Esophagus squamous epithelium (tissue), 5 donors: ENCODE results near the gene BRIX1. TPM values are rescaled to one million over a fixed set of nuclear protein-coding genes. Genes with fewer than 3 reads are reported as not detected.

Source experiments
- DNase-seq: peaks from one replicate; lab custom pipeline; 2025; lab: John Stamatoyannopoulos, UW
- H3K27ac ChIP-seq, 4 donors: fragments of 200-600 bp; sonication (generic); one replicate each; pipeline ENCODE4 v1.5.1; 2016 to 2019; ENCODE audit warnings: mild to moderate bottlenecking in 1 of 4
- H3K27me3 ChIP-seq, 4 donors: fragments of 200-600 bp; sonication (generic); 1 replicate in 3 of 4; 2 replicates in 1 of 4; pipeline versions ENCODE4 v1.5.1 to v1.6.0; 2017 to 2021; ENCODE audit warnings: antibody characterized with exemption in 1 of 4
- H3K36me3 ChIP-seq, 3 donors: fragments of 200-600 bp; sonication (generic); one replicate each; pipeline ENCODE4 v1.5.1; 2016 to 2019
- H3K4me1 ChIP-seq, 3 donors: fragments of 200-600 bp; sonication (generic); one replicate each; pipeline ENCODE4 v1.5.1; 2017 to 2019
- H3K4me3 ChIP-seq, 4 donors: fragments of 200-600 bp; sonication (generic); 1 replicate in 3 of 4; 2 replicates in 1 of 4; pipeline ENCODE4 v1.5.1; 2016 to 2019; ENCODE audit warnings: mild to moderate bottlenecking in 2 of 4, moderate library complexity in 1 of 4
- H3K9me3 ChIP-seq, 3 donors: fragments of 200-600 bp; sonication (generic); one replicate each; pipeline ENCODE4 v1.5.1; 2016 to 2019
- POLR2A ChIP-seq, 4 donors: fragments of 450-650 bp; IDR thresholded peaks; one replicate each; pipeline ENCODE4 v1.6.1; 2017; ENCODE audit warnings: antibody characterized with exemption in 4 of 4, mild to moderate bottlenecking in 4 of 4, moderate library complexity in 3 of 4
- WGBS, 2 donors: methylation state at CpG; one replicate each; pipeline ENCODE4 v1.1.5; 2018; 5-methylcytosine and 5-hydroxymethylcytosine counted together
- intact Hi-C: fragments of 100-400 bp; cut with DNase I; formaldehyde crosslinking; loops from one replicate; pipeline ENCODE4 v1.15.0; 2022
- total RNA-seq, 4 donors: library from RNA; depleted of rRNA; stranded (reverse); fragments of >200 nt; gene quantifications; one replicate each; pipeline ENCODE4 v1.1.0, GENCODE V29; 2016
- TF ChIP-seq, protein P1 (sequence below), 6 experiments: fragments of 450-650 bp in 4 of 6; fragments of 200-600 bp in 2 of 6; sonication (generic) in 2 of 6; IDR thresholded peaks; one replicate each; pipeline ENCODE4 v1.5.1; 2016 to 2019; ENCODE audit warnings: antibody characterized with exemption in 6 of 6, mild to moderate bottlenecking in 4 of 6, moderate library complexity in 4 of 6
- donor health status: DM: yes; HTN: yes; CAD: no.

The BRIX1 gene
- total RNA-seq, 4 donors from 2014 or later = 14.5 to 37.6 (median 29.4) TPM

DNA sequence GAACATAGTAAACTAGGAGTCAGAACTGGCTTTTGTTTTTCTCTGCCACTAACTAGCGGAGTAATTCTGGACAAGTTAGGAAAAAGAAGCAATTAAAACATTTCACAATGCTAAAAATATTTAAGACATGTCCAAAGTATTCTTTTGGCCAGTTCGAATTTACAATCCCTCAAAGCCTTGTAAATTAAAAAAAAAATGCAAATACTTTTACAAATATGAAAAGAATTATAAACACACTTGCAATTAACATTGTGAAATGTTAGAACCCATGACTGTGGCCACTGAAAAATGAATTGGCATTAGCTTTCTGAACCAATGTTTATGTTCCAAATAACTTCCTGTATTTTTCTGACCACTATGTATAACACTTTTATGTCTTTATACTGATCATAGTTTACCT is 2.4 kb upstream of the BRIX1 start:
- TF ChIP-seq, protein P1, sequence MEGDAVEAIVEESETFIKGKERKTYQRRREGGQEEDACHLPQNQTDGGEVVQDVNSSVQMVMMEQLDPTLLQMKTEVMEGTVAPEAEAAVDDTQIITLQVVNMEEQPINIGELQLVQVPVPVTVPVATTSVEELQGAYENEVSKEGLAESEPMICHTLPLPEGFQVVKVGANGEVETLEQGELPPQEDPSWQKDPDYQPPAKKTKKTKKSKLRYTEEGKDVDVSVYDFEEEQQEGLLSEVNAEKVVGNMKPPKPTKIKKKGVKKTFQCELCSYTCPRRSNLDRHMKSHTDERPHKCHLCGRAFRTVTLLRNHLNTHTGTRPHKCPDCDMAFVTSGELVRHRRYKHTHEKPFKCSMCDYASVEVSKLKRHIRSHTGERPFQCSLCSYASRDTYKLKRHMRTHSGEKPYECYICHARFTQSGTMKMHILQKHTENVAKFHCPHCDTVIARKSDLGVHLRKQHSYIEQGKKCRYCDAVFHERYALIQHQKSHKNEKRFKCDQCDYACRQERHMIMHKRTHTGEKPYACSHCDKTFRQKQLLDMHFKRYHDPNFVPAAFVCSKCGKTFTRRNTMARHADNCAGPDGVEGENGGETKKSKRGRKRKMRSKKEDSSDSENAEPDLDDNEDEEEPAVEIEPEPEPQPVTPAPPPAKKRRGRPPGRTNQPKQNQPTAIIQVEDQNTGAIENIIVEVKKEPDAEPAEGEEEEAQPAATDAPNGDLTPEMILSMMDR (IDR thresholded peaks at IDR 0.05) = no peak
- TF ChIP-seq POLR2A (IDR thresholded peaks at IDR 0.05) = no peak
- no peaks in the 10 kb centered on the region for H3K9me3 ChIP-seq
- no peak for DNase-seq
- no peaks in the 10 kb centered on the region for H3K27me3 ChIP-seq
- H3K4me3 ChIP-seq = no peak overlapping the region
- H3K36me3 ChIP-seq = peaks cover 3 to 51% (median 10%) of the 10 kb centered on the region in 3 donors
- H3K27ac ChIP-seq = peak overlapping the region in 1 of 4 donors; percentile 93
- peaks cover 22 to 47% (median 23%) of the 10 kb centered on the region in 3 donors for H3K4me1 ChIP-seq
- intact Hi-C loops = no loop called here
- 55 to 77% methylated on average over 2 of the region's 2 CpGs for WGBS, 2 donors

DNA sequence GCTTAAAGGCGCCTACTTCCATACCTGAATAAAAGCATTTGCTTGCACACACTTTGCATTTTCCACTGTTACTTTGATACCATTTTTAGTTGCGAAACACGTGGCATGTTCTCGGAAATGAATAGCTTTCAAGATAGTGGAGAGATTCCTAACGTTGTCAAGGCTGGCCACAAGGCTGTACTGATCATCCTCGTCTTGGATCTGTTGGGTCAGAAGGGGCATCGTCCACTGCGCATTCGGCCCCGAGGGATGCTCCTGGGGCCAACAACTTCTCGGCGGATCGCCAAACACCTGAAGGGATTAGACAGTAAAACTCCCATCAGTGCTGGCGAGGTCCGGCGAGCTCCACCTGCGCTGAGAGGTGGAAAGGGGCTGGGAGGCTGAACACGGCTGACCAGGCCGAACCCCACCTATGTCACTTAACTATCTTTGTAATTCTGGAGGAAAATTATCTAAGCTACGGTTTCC is 806 bp upstream of the BRIX1 start:
- H3K27ac ChIP-seq = peak overlapping the region; percentile 87 to 93 (median 90)
- TF ChIP-seq POLR2A (IDR thresholded peaks at IDR 0.05) = no peak
- TF ChIP-seq, protein P1 (IDR thresholded peaks at IDR 0.05) = no peak
- no peaks in the 10 kb centered on the region for H3K9me3 ChIP-seq
- H3K27me3 ChIP-seq = no peaks in the 10 kb centered on the region
- no peak for DNase-seq
- peak overlapping the region; percentile 78 to 91 (median 80) for H3K4me3 ChIP-seq
- intact Hi-C loops = no loop called here
- peaks cover 3 to 48% (median 7%) of the 10 kb centered on the region in 3 donors for H3K36me3 ChIP-seq
- H3K4me1 ChIP-seq = peaks cover 22 to 50% (median 23%) of the 10 kb centered on the region in 3 donors
- 2% methylated on average over 11 to 20 of the region's 20 CpGs for WGBS, 2 donors

DNA sequence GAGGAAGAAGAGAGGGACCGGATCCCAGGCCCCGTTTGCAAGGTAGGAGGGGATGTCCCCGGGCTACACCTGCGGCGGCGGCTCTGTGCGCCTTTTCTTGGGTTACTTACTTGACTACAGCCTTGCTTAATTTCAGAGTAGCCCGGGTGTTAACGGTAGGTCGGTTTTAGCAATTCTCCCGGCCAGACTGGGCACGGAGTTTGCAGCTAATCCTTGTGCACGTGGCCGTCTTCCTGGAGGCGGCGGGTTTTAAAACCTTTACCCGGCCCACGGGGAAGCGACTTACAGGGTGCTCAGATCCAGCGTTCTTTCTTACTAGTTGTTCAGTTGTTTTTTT is 313 bp downstream of the BRIX1 start:
- peaks cover 3 to 48% (median 6%) of the 10 kb centered on the region in 3 donors for H3K36me3 ChIP-seq
- 0 to 1% methylated on average over 20 of the region's 20 CpGs for WGBS, 2 donors

DNA sequence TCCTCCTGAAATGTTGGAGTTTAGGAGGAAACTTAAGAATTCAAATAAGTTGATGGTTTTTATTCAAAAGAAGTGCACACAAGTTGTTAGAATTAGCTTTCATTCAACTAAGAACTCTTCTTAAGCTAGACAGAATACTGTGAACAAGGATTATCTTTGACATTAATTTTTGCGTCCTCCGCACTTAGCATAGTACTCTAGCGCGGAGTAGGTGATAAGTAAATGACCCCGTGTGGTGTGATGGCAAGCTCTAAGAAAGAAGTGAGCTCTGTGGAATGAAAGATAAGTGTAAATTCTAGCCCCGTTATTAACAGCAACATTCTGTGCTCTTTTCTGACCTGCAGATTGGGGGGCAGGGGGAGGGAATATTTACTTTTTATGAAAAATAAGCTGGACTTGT is 1.0 kb downstream of the BRIX1 start:
- intact Hi-C loops = no loop called here
- Histone ChIP-seq H3K9me3 (no peaks in the 10 kb centered on the region), H3K27me3 (no peaks in the 10 kb centered on the region), H3K4me1 (peaks cover 22 to 57% (median 23%) of the 10 kb centered on the region in 3 donors), H3K4me3 (peak overlapping the region; percentile 78 to 91 (median 80)), H3K27ac (peak overlapping the region in 2 of 4 donors; percentile 87 to 88), H3K36me3 (peaks cover 0 to 48% (median 5%) of the 10 kb centered on the region in 3 donors)
- DNase-seq = no peak
- WGBS, 2 donors = 27% methylated on average over 6 of the region's 6 CpGs
- no peak for TF ChIP-seq POLR2A (IDR thresholded peaks at IDR 0.05)
- TF ChIP-seq, protein P1 (IDR thresholded peaks at IDR 0.05) = no peak

More for the DNA sequence above, 313 bp downstream of the BRIX1 start:
- Histone ChIP-seq H3K9me3 (no peaks in the 10 kb centered on the region), H3K27ac (peak overlapping the region; percentile 87 to 93 (median 90)), H3K4me1 (peaks cover 22 to 57% (median 23%) of the 10 kb centered on the region in 3 donors), H3K27me3 (no peaks in the 10 kb centered on the region), H3K4me3 (peak overlapping the region; percentile 78 to 91 (median 80))
- TF ChIP-seq POLR2A (IDR thresholded peaks at IDR 0.05) = no peak
- TF ChIP-seq, protein P1 (IDR thresholded peaks at IDR 0.05) = no peak
- DNase-seq = no peak
- intact Hi-C loops = no loop called here

DNA sequence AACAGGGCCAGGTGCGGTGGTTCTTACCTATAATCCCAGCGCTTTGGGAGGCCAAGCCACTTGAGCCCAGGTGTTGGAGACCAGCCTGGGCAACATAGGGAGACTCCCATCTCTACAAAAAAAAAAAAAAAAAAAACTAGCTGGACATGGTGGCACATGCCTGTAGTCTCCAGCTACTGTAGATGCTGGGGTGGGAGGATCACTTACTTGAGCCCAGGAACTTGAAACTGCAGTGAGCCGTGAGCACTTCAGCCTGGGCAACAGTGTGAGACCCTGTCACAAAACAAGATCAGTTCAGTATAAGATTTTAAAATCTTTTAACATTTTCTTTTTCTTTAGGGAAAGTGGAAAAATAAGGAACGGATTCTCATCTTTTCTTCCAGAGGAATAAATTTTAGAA is 2.5 kb downstream of the BRIX1 start:
- H3K4me3 ChIP-seq = no peak overlapping the region
- H3K27me3 ChIP-seq = no peaks in the 10 kb centered on the region
- WGBS, 2 donors = 74 to 76% methylated on average over 4 of the region's 4 CpGs
- DNase-seq = no peak
- H3K9me3 ChIP-seq = no peaks in the 10 kb centered on the region
- intact Hi-C loops = no loop called here
- H3K27ac ChIP-seq = no peak overlapping the region
- TF ChIP-seq, protein P1 (IDR thresholded peaks at IDR 0.05) = no peak
- TF ChIP-seq POLR2A (IDR thresholded peaks at IDR 0.05) = no peak
- H3K4me1 ChIP-seq = peaks cover 22 to 51% (median 23%) of the 10 kb centered on the region in 3 donors
- peaks cover 0 to 48% (median 8%) of the 10 kb centered on the region in 3 donors for H3K36me3 ChIP-seq
